GM12878 (cell line): ENCODE measurements around the gene RARS2. TPM values are rescaled to one million over a fixed set of nuclear protein-coding genes. Genes with fewer than 3 reads are reported as not detected.
A peak's percentile ranks its signal among the peaks of the same experiment; 100 is the strongest.

Experiments used
- BMI1 ChIP-seq: fragments of 450-650 bp; IDR thresholded peaks from 2 replicates; pipeline ENCODE4 v1.6.1; 2016; ENCODE audit warnings: mild to moderate bottlenecking, moderate library complexity, borderline replicate concordance
- CBX3 ChIP-seq: fragments of 200-600 bp; sonication (generic); IDR thresholded peaks from 2 replicates; pipeline ENCODE4 v1.6.1; 2016; ENCODE audit warnings: low read depth, borderline replicate concordance
- CREB1 ChIP-seq: IDR thresholded peaks from 2 replicates; pipeline ENCODE4 v1.6.1; 2012; ENCODE audit warnings: low read depth, mild to moderate bottlenecking, inconsistent platforms
- EP300 ChIP-seq, 2 experiments: fragments of 150-350 bp in 1 of 2; IDR thresholded peaks; 2 replicates each; pipeline ENCODE4 v1.6.1; 2011 to 2012; ENCODE audit warnings: low read depth in 2 of 2, low read length in 2 of 2, borderline replicate concordance in 1 of 2, improper control_type of control experiment in 1 of 2, inconsistent platforms in 1 of 2; ENCODE audit not compliant: control insufficient read depth in 1 of 2
- FOXK2 ChIP-seq: fragments of 450-650 bp; IDR thresholded peaks from 2 replicates; pipeline ENCODE4 v1.6.1; 2017; ENCODE audit warnings: mild to moderate bottlenecking, moderate library complexity
- FOXM1 ChIP-seq: IDR thresholded peaks from 2 replicates; pipeline ENCODE4 v1.6.1; 2012; ENCODE audit warnings: low read depth, mild to moderate bottlenecking, inconsistent platforms, low read length, moderate library complexity
- GABPA ChIP-seq: IDR thresholded peaks from 2 replicates; pipeline ENCODE4 v1.6.1; 2014; ENCODE audit warnings: antibody characterized with exemption, low read depth, mild to moderate bottlenecking, inconsistent platforms
- HSF1 ChIP-seq: fragments of 150-350 bp; IDR thresholded peaks from 2 replicates; pipeline ENCODE4 v1.6.1; 2014; ENCODE audit warnings: mild to moderate bottlenecking, low read depth, low read length
- IKZF1 ChIP-seq: fragments of 450-650 bp; conservative IDR thresholded peaks from 2 replicates; pipeline ENCODE4 v1.6.1; 2017; ENCODE audit warnings: antibody characterized with exemption, mild to moderate bottlenecking
- MAX ChIP-seq: IDR thresholded peaks from 2 replicates; pipeline ENCODE4 v1.6.1; 2012; ENCODE audit warnings: low read depth, low read length, improper control_type of control experiment
- MLLT1 ChIP-seq: fragments of 450-650 bp; IDR thresholded peaks from 2 replicates; pipeline ENCODE4 v1.6.1; 2016; ENCODE audit warnings: mild to moderate bottlenecking
- MXI1 ChIP-seq: fragments of 150-350 bp; IDR thresholded peaks from 2 replicates; pipeline ENCODE4 v1.6.1; 2011; ENCODE audit warnings: low read depth, mild to moderate bottlenecking, inconsistent platforms, low read length, improper control_type of control experiment
- NBN ChIP-seq: fragments of 450-650 bp; IDR thresholded peaks from 2 replicates; pipeline ENCODE4 v1.6.1; 2016
- NFIC ChIP-seq: IDR thresholded peaks from 2 replicates; pipeline ENCODE4 v1.6.1; 2012; ENCODE audit warnings: low read depth, mild to moderate bottlenecking, inconsistent platforms, low read length, moderate library complexity
- NFYA ChIP-seq: IDR thresholded peaks from 2 replicates; pipeline ENCODE4 v1.6.1; 2011; ENCODE audit warnings: low read depth, mild to moderate bottlenecking, low read length, improper control_type of control experiment, borderline replicate concordance
- NFYB ChIP-seq: IDR thresholded peaks from 2 replicates; pipeline ENCODE4 v1.6.1; 2011; ENCODE audit warnings: low read depth, mild to moderate bottlenecking, low read length, improper control_type of control experiment, moderate library complexity; ENCODE audit not compliant: insufficient read depth
- PAX5 ChIP-seq: IDR thresholded peaks from 2 replicates; pipeline ENCODE4 v1.6.1; 2011; ENCODE audit warnings: low read depth, low read length, borderline replicate concordance
- PAX8 ChIP-seq: fragments of 450-650 bp; IDR thresholded peaks from 2 replicates; pipeline ENCODE4 v1.6.1; 2017; ENCODE audit warnings: mild to moderate bottlenecking, moderate library complexity
- POLR2AphosphoS2 ChIP-seq: IDR thresholded peaks from 2 replicates; pipeline ENCODE4 v1.6.1; 2011; ENCODE audit warnings: low read depth, mild to moderate bottlenecking, low read length, improper control_type of control experiment, moderate library complexity
- RAD21 ChIP-seq: IDR thresholded peaks from 2 replicates; pipeline ENCODE4 v1.6.1; 2011; ENCODE audit warnings: mild to moderate bottlenecking, low read depth, low read length, moderate library complexity; ENCODE audit not compliant: insufficient read depth
- SPI1 ChIP-seq: IDR thresholded peaks from 2 replicates; pipeline ENCODE4 v1.6.1; 2011; ENCODE audit warnings: low read depth, mild to moderate bottlenecking, low read length, moderate library complexity, borderline replicate concordance; ENCODE audit not compliant: insufficient read depth
- SREBF2 ChIP-seq: IDR thresholded peaks from 2 replicates; pipeline ENCODE4 v1.6.1; 2012; ENCODE audit warnings: mild to moderate bottlenecking, low read length
- SUPT20H ChIP-seq: IDR thresholded peaks from 2 replicates; pipeline ENCODE4 v1.6.1; 2011; ENCODE audit warnings: low read depth, mild to moderate bottlenecking, low read length, moderate library complexity, borderline replicate concordance; ENCODE audit not compliant: control insufficient read depth
- TCF7 ChIP-seq: IDR thresholded peaks from 2 replicates; pipeline ENCODE4 v1.6.1; 2014; ENCODE audit warnings: antibody characterized with exemption, borderline replicate concordance
- USF1 ChIP-seq: IDR thresholded peaks from 2 replicates; pipeline ENCODE4 v1.6.1; 2011; ENCODE audit warnings: borderline replicate concordance, low read depth, mild to moderate bottlenecking, moderate library complexity, mixed read lengths, low read length; ENCODE audit not compliant: insufficient read depth; ENCODE audit errors: extremely low read length
- ZNF207 ChIP-seq: fragments of 450-650 bp; IDR thresholded peaks from 2 replicates; pipeline ENCODE4 v1.6.1; 2014; ENCODE audit warnings: antibody characterized with exemption, mild to moderate bottlenecking, borderline replicate concordance
- ZNF217 ChIP-seq: fragments of 450-650 bp; IDR thresholded peaks from 2 replicates; pipeline ENCODE4 v1.6.1; 2017; ENCODE audit warnings: antibody characterized with exemption, mild to moderate bottlenecking
- ZNF24 ChIP-seq: fragments of 450-650 bp; IDR thresholded peaks from 2 replicates; pipeline ENCODE4 v1.6.1; 2017; ENCODE audit warnings: antibody characterized with exemption, mild to moderate bottlenecking
- ZNF274 ChIP-seq: IDR thresholded peaks from one replicate; pipeline ENCODE4 v1.8.0; 2011; ENCODE audit not compliant: insufficient read length, insufficient read depth
- polyA plus RNA-seq, 11 experiments: library from polyadenylated mRNA; depleted of rRNA in 4 of 11; unstranded in 6 of 11; stranded (reverse) in 5 of 11; fragments of >200 nt; fragmentation: Nextera tagmentation in 4 of 11; fragmentation: Illumina TruSeq in 1 of 11; extraction: Ambion mirVana in 4 of 11; extraction: Trizol in 1 of 11; gene quantifications; 1 replicate in 1 of 11; 2 replicates in 10 of 11; pipeline versions ENCODE4 v1.2.1 to v1.2.3, GENCODE V29; 2011 to 2016; ENCODE audit warnings: inconsistent platforms in 2 of 11, missing spikeins in 2 of 11, low read depth in 1 of 11
- total RNA-seq, 4 experiments: library from RNA; depleted of rRNA in 3 of 4; stranded (reverse); fragments of >200 nt in 3 of 4; fragmentation: Illumina TruSeq in 1 of 4; extraction: Trizol in 1 of 4; gene quantifications; 2 replicates each; pipeline versions ENCODE4 v1.2.1 to v1.2.3, GENCODE V29; 2013 to 2021

RARS2 gene
- total and polyA plus RNA-seq, 10 of the 15 experiments (the other 5 are each of a cell fraction or from before 2014, with no cell fraction given) = 18.3 to 54.2 (median 36.8) TPM

- TF ChIP-seq GABPA (no peak), NFYB (no peak), ZNF207 (no peak), PAX8 (no peak), IKZF1 (no peak), NFYA (no peak), MXI1 (0 out of 2 replicates have a peak, but pooled peaks have one; percentile 16), SUPT20H (no peak), NBN (no peak), BMI1 (no peak), RAD21 (0 out of 2 replicates have a peak, but pooled peaks have one; percentile 15), HSF1 (no peak), MLLT1 (peak; percentile 13; the same call in 1 of the 2 replicates), POLR2AphosphoS2 (no peak), PAX5 (no peak), ZNF24 (no peak), SPI1 (no peak), FOXM1 (no peak), NFIC (no peak), MAX (no peak), CBX3 (no peak), EP300 (IDR thresholded peaks at IDR 0.05; ENCODE audit: borderline replicate concordance in 1 of 2, control insufficient read depth in 1 of 2, low read depth in 2 of 2, low read length in 2 of 2) (0 out of 4 replicates have a peak, but pooled peaks of 1 of the 2 experiments have one; percentile 10), TCF7 (no peak), SREBF2 (no peak), ZNF274 (no peak), ZNF217 (no peak), USF1 (no peak), CREB1 (0 out of 2 replicates have a peak, but pooled peaks have one; percentile 43), FOXK2 (peak; percentile 75)
Observed at GRCh38 chr6:87473419-87473903, 116.3 kb downstream of the RARS2 start (continued).
